CD4-positive, CD25-positive, alpha-beta regulatory T cell (primary cell): ENCODE results near the gene RNF130. TPM values are rescaled to one million over a fixed set of nuclear protein-coding genes. Genes with fewer than 3 reads are reported as not detected.
"Not testable (repeated sequence)": the region's sequence is repeated elsewhere in the genome, so short reads cannot be mapped to it uniquely, and the experiment has no call there.

ENCODE experiments used
- ATAC-seq, 2 donors: fragments of 150-1000 bp; cut with Tn5 transposase; one replicate each; pipeline ENCODE4 v1.10.0; 2021; ENCODE audit warnings: low read depth in 2 of 2, moderate number of reproducible peaks in 2 of 2, moderate library complexity in 1 of 2
- DNase-seq, 3 donors: peaks; one replicate each; pipeline versions ENCODE4 v3.0.0 to v3.0.0-alpha.2; 2012 to 2022; ENCODE audit warnings: mixed read lengths in 1 of 3
- H3K27ac ChIP-seq: one replicate; pipeline ENCODE4 v1.7.0; 2013; ENCODE audit warnings: mild to moderate bottlenecking, low read length; ENCODE audit not compliant: insufficient read depth, poor library complexity, severe bottlenecking
- H3K27me3 ChIP-seq: one replicate; pipeline ENCODE4 v1.7.0; 2013; ENCODE audit warnings: low read length; ENCODE audit not compliant: control insufficient read depth, insufficient read depth
- H3K36me3 ChIP-seq: one replicate; pipeline ENCODE4 v1.7.0; 2013; ENCODE audit warnings: mild to moderate bottlenecking, low read length, moderate library complexity; ENCODE audit not compliant: control insufficient read depth, insufficient read depth
- H3K4me1 ChIP-seq: 2 replicates; pipeline ENCODE4 v1.7.0; 2013; ENCODE audit warnings: mild to moderate bottlenecking, low read length; ENCODE audit not compliant: insufficient read depth, control insufficient read depth, poor library complexity, severe bottlenecking
- H3K4me3 ChIP-seq: one replicate; pipeline ENCODE4 v1.7.0; 2013; ENCODE audit warnings: low read depth, mild to moderate bottlenecking, low read length, moderate library complexity
- H3K9me3 ChIP-seq, 2 experiments: 1 replicate in 1 of 2; 2 replicates in 1 of 2; pipeline ENCODE4 v1.7.0; 2013; ENCODE audit warnings: low read length in 2 of 2, mild to moderate bottlenecking in 1 of 2, moderate library complexity in 1 of 2; ENCODE audit not compliant: control insufficient read depth in 2 of 2
- H3K27ac Mint-ChIP-seq, 3 donors: one replicate each; pipeline ENCODE4 v1.8.0; 2020 to 2022; ENCODE audit warnings: mild to moderate bottlenecking in 3 of 3, mixed read lengths in 3 of 3, moderate library complexity in 2 of 3
- H3K27me3 Mint-ChIP-seq: one replicate; pipeline ENCODE4 v1.8.0; 2022; ENCODE audit warnings: mild to moderate bottlenecking, mixed read lengths
- H3K36me3 Mint-ChIP-seq: one replicate; pipeline ENCODE4 v1.8.0; 2020; ENCODE audit warnings: mixed read lengths
- H3K4me1 Mint-ChIP-seq, 4 donors: one replicate each; pipeline ENCODE4 v1.8.0; 2020 to 2022; ENCODE audit warnings: mixed read lengths in 4 of 4, mild to moderate bottlenecking in 1 of 4
- H3K4me3 Mint-ChIP-seq, 4 donors: one replicate each; pipeline ENCODE4 v1.8.0; 2020 to 2022; ENCODE audit warnings: mild to moderate bottlenecking in 4 of 4, mixed read lengths in 4 of 4, moderate library complexity in 3 of 4
- H3K9me3 Mint-ChIP-seq, 7 donors: one replicate each; pipeline ENCODE4 v1.8.0; 2020 to 2022; ENCODE audit warnings: mixed read lengths in 7 of 7, mild to moderate bottlenecking in 3 of 7, moderate library complexity in 2 of 7
- polyA plus RNA-seq, 4 donors: library from polyadenylated mRNA; unstranded; fragments of 300-500 nt; fragmentation: Illumina TruSeq; gene quantifications; one replicate each; pipeline ENCODE4 v1.2.3, GENCODE V29; 2021
- total RNA-seq: library from RNA; stranded (reverse); gene quantifications from one replicate; pipeline ENCODE4 v1.2.3, GENCODE V29; 2022

RNF130 gene
- total and polyA plus RNA-seq, 5 donors from 2014 or later: 3.5 to 10.9 (median 5.6) TPM

DNA sequence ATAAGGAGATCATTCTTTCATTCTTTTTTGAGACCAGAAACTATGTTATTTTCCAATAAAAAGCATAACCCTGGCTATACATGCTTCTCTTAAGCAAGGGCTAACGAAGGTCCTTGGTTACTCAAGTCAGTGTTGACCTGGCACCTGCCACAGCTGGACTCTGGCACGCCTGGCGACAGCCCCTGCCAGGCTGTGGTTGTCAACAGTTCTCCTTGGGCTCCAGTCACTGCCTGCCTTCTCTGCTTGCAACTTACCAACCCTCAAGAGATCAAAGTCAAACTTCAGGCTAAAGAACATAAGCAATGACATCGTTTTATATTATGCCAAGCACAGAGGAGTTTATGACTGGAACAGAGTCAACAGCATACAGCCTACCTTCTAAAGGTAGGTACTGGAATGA, 102.4 kb downstream of the RNF130 start:
- ATAC-seq: no peak
- Histone ChIP-seq H3K4me3 (no peak overlapping the region), H3K27me3 (no peaks in the 10 kb centered on the region), H3K27ac (no peak overlapping the region), H3K9me3 (no peaks in the 10 kb centered on the region), H3K4me1 (no peaks in the 10 kb centered on the region), H3K36me3 (no peaks in the 10 kb centered on the region)
- Mint-ChIP-seq H3K4me3 (no peak overlapping the region), H3K36me3 (peaks cover 19% of the 10 kb centered on the region), H3K27me3 (no peaks in the 10 kb centered on the region), H3K4me1 (peaks cover 0 to 6% (median 0%) of the 10 kb centered on the region in 4 donors), H3K9me3 (no peaks in the 10 kb centered on the region), H3K27ac (no peak overlapping the region)
- DNase-seq: no peak

- peaks cover 32% of the 10 kb centered on the region for H3K36me3 Mint-ChIP-seq
- H3K4me1 ChIP-seq: no peaks in the 10 kb centered on the region
- no peak overlapping the region for H3K4me3 Mint-ChIP-seq
- no peaks in the 10 kb centered on the region for H3K27me3 ChIP-seq
- H3K9me3 Mint-ChIP-seq: no peaks in the 10 kb centered on the region
- H3K27ac Mint-ChIP-seq: peak overlapping the region in 1 of 3 donors; percentile 71
- H3K36me3 ChIP-seq: no peaks in the 10 kb centered on the region
- no peak overlapping the region for H3K27ac ChIP-seq
- DNase-seq: no peak
- peaks cover 0 to 6% (median 0%) of the 10 kb centered on the region in 4 donors for H3K4me1 Mint-ChIP-seq
- H3K27me3 Mint-ChIP-seq: no peaks in the 10 kb centered on the region
- no peak for ATAC-seq
- H3K4me3 ChIP-seq: no peak overlapping the region
- H3K9me3 ChIP-seq: no peaks in the 10 kb centered on the region
Observed at GRCh38 chr5:179967489-179967888, 104.1 kb downstream of the RNF130 start.

DNA sequence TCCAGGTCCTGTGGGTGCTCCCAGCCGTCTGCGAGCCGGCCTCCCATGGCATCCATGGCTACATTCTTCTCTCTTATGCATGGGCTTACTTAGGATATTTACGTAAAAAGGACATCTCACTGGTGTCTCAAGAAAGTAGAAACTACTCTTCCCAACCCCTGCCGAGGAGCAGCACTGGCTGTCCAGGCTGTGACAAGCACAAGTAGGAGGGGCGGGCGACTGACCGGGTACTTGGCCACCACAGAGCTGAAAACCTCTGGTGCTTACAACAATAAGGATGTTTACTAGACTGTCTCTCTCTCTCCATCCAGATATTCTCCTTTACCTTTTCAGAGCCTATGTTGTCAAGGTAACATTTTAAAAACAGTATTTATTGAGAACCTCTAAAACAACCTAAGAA, 107.5 kb downstream of the RNF130 start:
- Mint-ChIP-seq H3K27ac (no peak overlapping the region), H3K36me3 (peaks cover 31% of the 10 kb centered on the region), H3K4me1 (no peaks in the 10 kb centered on the region), H3K9me3 (no peaks in the 10 kb centered on the region), H3K27me3 (no peaks in the 10 kb centered on the region), H3K4me3 (no peak overlapping the region)
- Histone ChIP-seq H3K9me3 (no peaks in the 10 kb centered on the region), H3K4me3 (no peak overlapping the region), H3K27ac (no peak overlapping the region), H3K36me3 (no peaks in the 10 kb centered on the region), H3K4me1 (no peaks in the 10 kb centered on the region), H3K27me3 (no peaks in the 10 kb centered on the region)
- no peak for ATAC-seq
- no peak for DNase-seq

- H3K27me3 Mint-ChIP-seq: no peaks in the 10 kb centered on the region
- no peak overlapping the region for H3K27ac ChIP-seq
Observed at GRCh38 chr5:179963375-179963774, 108.2 kb downstream of the RNF130 start.

DNA sequence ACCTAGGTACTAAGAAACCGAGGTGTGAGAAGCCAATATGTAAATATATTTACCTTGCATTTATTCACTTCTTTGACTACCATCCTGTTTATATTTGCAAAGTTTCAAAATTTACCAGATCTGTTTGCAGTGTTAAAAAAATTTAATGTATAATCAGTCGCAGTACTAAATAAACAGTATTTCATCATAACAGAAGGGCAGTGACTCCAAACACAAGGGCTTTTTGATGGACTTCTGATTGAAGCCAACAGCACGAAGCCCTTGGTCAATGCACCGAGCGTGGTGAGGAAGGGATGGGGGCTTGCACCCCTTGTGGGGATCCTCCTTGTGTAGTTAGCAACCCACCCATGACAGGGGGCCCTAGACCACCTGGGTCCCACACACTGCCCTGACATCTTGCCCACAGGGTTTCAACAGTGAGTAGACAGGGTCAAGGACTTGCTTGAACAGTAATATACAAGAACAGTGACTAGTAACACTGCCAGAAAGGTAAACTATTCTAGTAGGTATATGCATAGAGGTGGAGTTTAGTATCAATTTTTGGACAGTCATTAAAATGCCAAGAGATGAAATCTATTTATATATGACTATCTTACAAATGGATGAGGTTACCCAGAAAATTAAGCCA, 111.2 kb downstream of the RNF130 start:
- Histone ChIP-seq H3K27ac (no peak overlapping the region), H3K4me3 (no peak overlapping the region), H3K4me1 (no peaks in the 10 kb centered on the region), H3K27me3 (no peaks in the 10 kb centered on the region), H3K36me3 (no peaks in the 10 kb centered on the region), H3K9me3 (no peaks in the 10 kb centered on the region)
- Mint-ChIP-seq H3K27ac (no peak overlapping the region), H3K9me3 (no peaks in the 10 kb centered on the region), H3K4me1 (no peaks in the 10 kb centered on the region), H3K36me3 (peaks cover 18% of the 10 kb centered on the region), H3K27me3 (no peaks in the 10 kb centered on the region), H3K4me3 (no peak overlapping the region)
- DNase-seq: no peak
- ATAC-seq: no peak

More at GRCh38 chr5:179963375-179963774, 108.2 kb downstream of the RNF130 start:
- ATAC-seq: no peak
- Histone ChIP-seq H3K9me3 (no peaks in the 10 kb centered on the region), H3K4me1 (no peaks in the 10 kb centered on the region), H3K4me3 (no peak overlapping the region), H3K27me3 (no peaks in the 10 kb centered on the region), H3K36me3 (no peaks in the 10 kb centered on the region)
- Mint-ChIP-seq H3K4me1 (no peaks in the 10 kb centered on the region), H3K9me3 (no peaks in the 10 kb centered on the region), H3K27ac (no peak overlapping the region), H3K36me3 (peaks cover 30% of the 10 kb centered on the region), H3K4me3 (no peak overlapping the region)
- no peak for DNase-seq

GRCh38 chr5:179959641-179960040, 111.9 kb downstream of the RNF130 start:
- no peak overlapping the region for H3K4me3 Mint-ChIP-seq
- H3K27me3 Mint-ChIP-seq: no peaks in the 10 kb centered on the region
- H3K4me3 ChIP-seq: no peak overlapping the region
- ATAC-seq (no peak), DNase-seq (no peak)
- H3K36me3 Mint-ChIP-seq: peaks cover 21% of the 10 kb centered on the region
- H3K9me3 Mint-ChIP-seq: no peaks in the 10 kb centered on the region
- no peaks in the 10 kb centered on the region for H3K36me3 ChIP-seq
- no peaks in the 10 kb centered on the region for H3K9me3 ChIP-seq
- no peaks in the 10 kb centered on the region for H3K4me1 ChIP-seq
- H3K27ac Mint-ChIP-seq: no peak overlapping the region
- no peaks in the 10 kb centered on the region for H3K27me3 ChIP-seq
- H3K4me1 Mint-ChIP-seq: no peaks in the 10 kb centered on the region
- H3K27ac ChIP-seq: no peak overlapping the region

DNA sequence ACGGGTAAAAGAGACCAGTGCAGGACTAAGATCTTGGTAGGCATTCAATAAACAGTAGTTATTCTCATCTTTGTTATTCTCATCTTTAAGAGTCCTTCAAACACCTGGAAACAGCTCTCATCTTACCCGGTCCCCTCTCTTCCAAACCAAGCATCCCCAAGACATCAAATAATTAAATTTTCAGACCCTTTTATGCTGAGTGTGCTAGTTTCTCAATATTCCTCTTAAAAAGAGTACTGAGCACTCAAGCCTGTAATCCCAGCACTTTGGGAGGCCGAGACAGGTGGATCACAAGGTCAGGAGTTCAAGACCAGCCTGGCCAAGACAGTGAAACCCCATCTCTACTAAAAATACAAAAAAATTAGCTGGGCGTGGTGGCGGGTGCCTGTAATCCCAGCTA, 112.4 kb downstream of the RNF130 start:
- H3K27ac Mint-ChIP-seq, H3K27me3 Mint-ChIP-seq, DNase-seq, H3K27me3 ChIP-seq, H3K9me3 Mint-ChIP-seq, ATAC-seq, H3K9me3 ChIP-seq, H3K4me3 Mint-ChIP-seq, H3K4me1 ChIP-seq, H3K27ac ChIP-seq, H3K36me3 ChIP-seq, H3K4me3 ChIP-seq, H3K4me1 Mint-ChIP-seq: not testable (repeated sequence)
- peaks cover 21% of the 10 kb centered on the region for H3K36me3 Mint-ChIP-seq

- Mint-ChIP-seq H3K27me3 (peaks cover 14% of the 10 kb centered on the region), H3K4me1 (no peaks in the 10 kb centered on the region), H3K4me3 (no peak overlapping the region)
Observed at GRCh38 chr5:179955630-179956029, 115.9 kb downstream of the RNF130 start.

More at GRCh38 chr5:179955630-179956029, 115.9 kb downstream of the RNF130 start:
- Histone ChIP-seq H3K9me3 (no peaks in the 10 kb centered on the region), H3K4me3 (no peak overlapping the region), H3K27me3 (peaks cover 3% of the 10 kb centered on the region), H3K27ac (no peak overlapping the region), H3K36me3 (no peaks in the 10 kb centered on the region), H3K4me1 (no peaks in the 10 kb centered on the region)
- Mint-ChIP-seq H3K27ac (no peak overlapping the region), H3K36me3 (peaks cover 7% of the 10 kb centered on the region), H3K9me3 (peaks cover 0 to 2% (median 0%) of the 10 kb centered on the region in 7 donors)
- DNase-seq: no peak
- no peak for ATAC-seq
